Mesothelial cell of epicardium (in vitro differentiated cells): ENCODE results near the gene EML1. TPM values are rescaled to one million over a fixed set of nuclear protein-coding genes. Genes with fewer than 3 reads are reported as not detected.

Experiments
- DNase-seq, 2 experiments: peaks; one replicate each; pipeline ENCODE4 v3.0.0; 2021; ENCODE audit warnings: low spot score in 2 of 2; ENCODE audit not compliant: unreplicated experiment in 2 of 2
- H3K27ac Mint-ChIP-seq: 2 replicates; pipeline ENCODE4 v1.8.0; 2021; ENCODE audit warnings: mixed read lengths
- H3K27me3 Mint-ChIP-seq: 2 replicates; pipeline ENCODE4 v1.8.0; 2021; ENCODE audit warnings: low read depth, mixed read lengths
- H3K36me3 Mint-ChIP-seq: 2 replicates; pipeline ENCODE4 v1.8.0; 2021; ENCODE audit warnings: mixed read lengths
- H3K4me1 Mint-ChIP-seq: 2 replicates; pipeline ENCODE4 v1.8.0; 2021; ENCODE audit warnings: mixed read lengths
- H3K4me3 Mint-ChIP-seq: 2 replicates; pipeline ENCODE4 v1.8.0; 2021; ENCODE audit warnings: mild to moderate bottlenecking, moderate library complexity, mixed read lengths
- H3K9me3 Mint-ChIP-seq: 2 replicates; pipeline ENCODE4 v1.8.0; 2021; ENCODE audit warnings: mixed read lengths
- total RNA-seq: library from RNA; stranded (reverse); gene quantifications from 3 replicates; pipeline ENCODE4 v1.2.1, GENCODE V29; 2021
- TF ChIP-seq, protein P1 (sequence below): fragments of 200-600 bp; sonication (generic); IDR thresholded peaks from one replicate; pipeline ENCODE4 v1.5.0; 2021; ENCODE audit warnings: antibody characterized with exemption; ENCODE audit not compliant: unreplicated experiment

Gene EML1
- total RNA-seq, 1 donor from 2014 or later = 18.9 TPM

DNA sequence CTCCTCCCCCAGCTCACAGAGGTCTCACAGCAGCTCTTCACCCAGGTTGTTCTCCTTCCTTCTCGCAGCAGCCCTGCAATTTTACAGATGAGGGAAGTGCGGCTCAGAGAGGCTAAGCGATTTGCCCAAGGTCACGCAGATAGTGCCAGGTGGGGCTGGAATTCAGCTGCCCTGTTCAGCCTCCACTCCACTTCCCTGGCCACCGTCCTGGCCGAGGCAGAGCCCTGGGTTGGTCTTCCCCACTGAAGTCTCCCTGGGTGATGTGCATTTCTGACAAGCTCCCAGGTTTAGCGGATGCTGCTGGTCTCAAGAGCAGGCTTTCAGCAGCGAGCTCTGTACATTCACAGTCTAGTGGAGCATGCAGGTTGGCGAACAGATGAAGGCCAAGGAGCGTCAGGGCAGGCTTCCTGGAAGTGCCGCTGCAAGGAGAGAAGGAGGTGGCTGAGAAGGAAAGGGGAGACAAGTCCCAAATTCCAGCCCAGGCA is 28.9 kb upstream of the EML1 start:
- no peak for DNase-seq
- H3K27ac Mint-ChIP-seq = no peak overlapping the region
- no peak overlapping the region for H3K4me3 Mint-ChIP-seq
- peaks cover 7% of the 10 kb centered on the region for H3K4me1 Mint-ChIP-seq
- peaks cover 20% of the 10 kb centered on the region for H3K27me3 Mint-ChIP-seq
- no peaks in the 10 kb centered on the region for H3K36me3 Mint-ChIP-seq
- TF ChIP-seq, protein P1, sequence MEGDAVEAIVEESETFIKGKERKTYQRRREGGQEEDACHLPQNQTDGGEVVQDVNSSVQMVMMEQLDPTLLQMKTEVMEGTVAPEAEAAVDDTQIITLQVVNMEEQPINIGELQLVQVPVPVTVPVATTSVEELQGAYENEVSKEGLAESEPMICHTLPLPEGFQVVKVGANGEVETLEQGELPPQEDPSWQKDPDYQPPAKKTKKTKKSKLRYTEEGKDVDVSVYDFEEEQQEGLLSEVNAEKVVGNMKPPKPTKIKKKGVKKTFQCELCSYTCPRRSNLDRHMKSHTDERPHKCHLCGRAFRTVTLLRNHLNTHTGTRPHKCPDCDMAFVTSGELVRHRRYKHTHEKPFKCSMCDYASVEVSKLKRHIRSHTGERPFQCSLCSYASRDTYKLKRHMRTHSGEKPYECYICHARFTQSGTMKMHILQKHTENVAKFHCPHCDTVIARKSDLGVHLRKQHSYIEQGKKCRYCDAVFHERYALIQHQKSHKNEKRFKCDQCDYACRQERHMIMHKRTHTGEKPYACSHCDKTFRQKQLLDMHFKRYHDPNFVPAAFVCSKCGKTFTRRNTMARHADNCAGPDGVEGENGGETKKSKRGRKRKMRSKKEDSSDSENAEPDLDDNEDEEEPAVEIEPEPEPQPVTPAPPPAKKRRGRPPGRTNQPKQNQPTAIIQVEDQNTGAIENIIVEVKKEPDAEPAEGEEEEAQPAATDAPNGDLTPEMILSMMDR = no peak
- H3K9me3 Mint-ChIP-seq = peaks cover 4% of the 10 kb centered on the region

DNA sequence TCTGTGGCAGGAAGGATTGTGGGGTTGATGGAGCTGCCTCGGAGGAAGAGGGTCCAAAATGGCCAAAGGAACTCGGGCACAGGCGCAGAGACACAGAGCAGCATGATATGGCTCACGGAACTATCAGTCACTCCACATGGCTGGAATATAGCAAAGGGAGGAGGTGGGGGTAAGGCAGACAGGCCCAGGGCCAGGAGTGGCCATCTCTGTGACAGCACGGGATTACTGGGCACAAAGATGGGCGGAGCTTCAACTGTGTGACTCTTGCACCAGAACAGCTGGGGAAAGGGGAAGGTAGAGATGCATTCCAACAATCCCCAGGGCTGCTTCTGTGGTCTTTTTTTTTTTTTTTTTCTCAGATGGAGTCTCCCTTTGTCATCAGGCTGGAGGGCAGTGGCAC is 24.8 kb upstream of the EML1 start:
- H3K36me3 Mint-ChIP-seq = no peaks in the 10 kb centered on the region
- no peak for DNase-seq
- no peak overlapping the region for H3K27ac Mint-ChIP-seq
- H3K27me3 Mint-ChIP-seq = peaks cover 30% of the 10 kb centered on the region
- TF ChIP-seq, protein P1 = no peak
- H3K4me1 Mint-ChIP-seq = peaks cover 14% of the 10 kb centered on the region
- no peak overlapping the region for H3K4me3 Mint-ChIP-seq
- H3K9me3 Mint-ChIP-seq = peaks cover 11% of the 10 kb centered on the region

DNA sequence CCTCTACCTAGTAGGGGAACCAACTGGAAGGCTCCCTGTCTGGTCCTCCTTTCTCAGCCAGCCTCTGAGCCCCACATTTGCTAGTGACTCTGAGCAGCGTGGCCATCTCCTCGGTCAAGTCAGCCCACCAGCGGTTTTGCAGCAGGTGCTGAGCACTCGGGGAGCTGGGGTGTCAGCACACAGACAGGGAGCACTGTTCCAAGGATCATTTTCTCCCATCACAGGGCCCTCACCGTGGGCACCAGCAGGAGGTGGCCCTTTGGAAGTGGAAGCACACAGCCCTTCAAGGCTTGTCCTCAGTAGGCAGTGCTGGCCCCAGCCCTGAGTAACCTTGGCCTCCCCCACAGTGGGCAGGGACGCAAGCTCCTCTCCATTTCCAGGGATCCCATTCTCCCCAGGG is 24.1 kb upstream of the EML1 start:
- H3K36me3 Mint-ChIP-seq = no peaks in the 10 kb centered on the region
- no peak overlapping the region for H3K27ac Mint-ChIP-seq
- H3K27me3 Mint-ChIP-seq = peaks cover 28% of the 10 kb centered on the region
- H3K4me3 Mint-ChIP-seq = no peak overlapping the region
- peaks cover 11% of the 10 kb centered on the region for H3K9me3 Mint-ChIP-seq
- TF ChIP-seq, protein P1 = no peak
- H3K4me1 Mint-ChIP-seq = peaks cover 21% of the 10 kb centered on the region
- no peak for DNase-seq

DNA sequence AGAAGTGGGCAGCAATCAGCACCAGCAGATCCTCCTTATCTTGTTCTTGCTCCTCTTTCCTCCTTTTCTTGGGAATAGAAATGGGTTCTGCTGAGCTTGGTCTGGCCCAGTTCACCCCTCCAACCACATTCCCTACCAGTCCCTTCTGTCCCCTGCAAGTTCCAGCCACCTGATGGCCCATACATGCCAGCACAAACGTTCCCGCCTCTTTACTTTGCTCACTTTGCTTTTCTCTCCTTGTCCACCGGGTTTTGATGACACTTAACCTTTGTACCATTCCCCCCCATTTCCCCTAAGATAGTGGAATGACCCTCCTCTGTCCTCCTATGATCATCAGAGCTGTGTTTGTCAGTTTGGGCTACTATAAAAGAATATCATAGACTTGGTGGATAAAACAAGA is 23.4 kb upstream of the EML1 start:
- H3K27ac Mint-ChIP-seq = no peak overlapping the region
- H3K4me3 Mint-ChIP-seq = no peak overlapping the region
- peaks cover 11% of the 10 kb centered on the region for H3K9me3 Mint-ChIP-seq
- no peak for DNase-seq
- TF ChIP-seq, protein P1 = no peak
- peaks cover 28% of the 10 kb centered on the region for H3K4me1 Mint-ChIP-seq
- H3K27me3 Mint-ChIP-seq = peaks cover 25% of the 10 kb centered on the region
- no peaks in the 10 kb centered on the region for H3K36me3 Mint-ChIP-seq

DNA sequence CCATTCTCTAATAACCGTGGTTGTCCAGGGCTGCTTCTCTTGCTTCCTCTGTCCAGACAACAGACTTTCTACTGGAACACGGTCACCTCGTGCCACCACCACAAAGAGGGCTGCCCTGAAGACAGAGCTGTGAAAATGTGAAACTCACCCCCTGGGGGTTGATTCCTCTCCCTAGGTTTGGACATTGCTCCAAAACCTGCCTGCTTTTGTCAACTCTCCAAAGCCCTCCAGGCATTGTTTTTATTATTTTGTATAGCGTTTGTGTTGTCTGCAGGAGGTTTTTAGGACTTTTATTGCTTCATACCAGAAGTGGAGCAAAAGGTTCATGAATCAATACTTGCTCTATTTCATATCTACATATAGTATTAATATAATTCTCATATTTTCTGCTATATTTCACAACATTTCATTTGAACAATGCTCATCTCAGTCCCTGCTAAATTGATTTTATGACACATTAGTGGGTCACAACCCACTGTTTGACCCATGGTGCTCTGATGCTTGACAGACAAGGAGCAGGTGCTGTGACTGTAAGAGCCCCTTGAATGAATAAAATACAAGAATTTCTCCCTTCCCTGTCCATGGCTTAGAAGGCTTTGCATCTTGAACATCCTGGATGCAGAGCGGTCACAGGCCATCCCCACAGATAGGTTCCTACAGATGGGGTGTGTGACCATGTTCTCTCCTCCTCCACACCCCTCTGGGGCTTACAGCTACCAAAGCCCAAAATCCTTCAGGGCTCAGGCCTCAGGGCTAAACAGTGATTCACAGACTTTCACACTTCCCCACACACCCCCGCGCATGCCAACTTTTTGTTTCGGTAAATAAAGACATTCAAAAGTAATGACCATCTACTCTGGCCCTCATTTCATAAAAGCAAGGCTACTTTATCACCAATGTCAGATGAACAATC is 20.6 kb upstream of the EML1 start:
- peaks cover 11% of the 10 kb centered on the region for H3K9me3 Mint-ChIP-seq
- DNase-seq = no peak
- H3K4me1 Mint-ChIP-seq = peaks cover 26% of the 10 kb centered on the region
- no peak overlapping the region for H3K4me3 Mint-ChIP-seq
- no peak overlapping the region for H3K27ac Mint-ChIP-seq
- H3K27me3 Mint-ChIP-seq = peaks cover 33% of the 10 kb centered on the region
- H3K36me3 Mint-ChIP-seq = no peaks in the 10 kb centered on the region
- TF ChIP-seq, protein P1 = no peak
